Parathyroid adenoma (tissue), 2 donors: ENCODE results near the gene CHN1.

Experiments used
- H2AFZ ChIP-seq: fragments of 300-600 bp; sonication (generic); one replicate; pipeline ENCODE4 v1.7.0; 2017; ENCODE audit warnings: antibody characterized with exemption, mild to moderate bottlenecking
- H3K27ac ChIP-seq: fragments of 300-600 bp; sonication (generic); one replicate; pipeline ENCODE4 v1.7.0; 2017
- H3K27me3 ChIP-seq: fragments of 300-600 bp; sonication (generic); one replicate; pipeline ENCODE4 v1.7.0; 2017; ENCODE audit warnings: low read length; ENCODE audit not compliant: control insufficient read depth, insufficient read depth
- H3K36me3 ChIP-seq: fragments of 300-600 bp; sonication (generic); one replicate; pipeline ENCODE4 v1.7.0; 2017; ENCODE audit warnings: low read length; ENCODE audit not compliant: control insufficient read depth, insufficient read depth
- H3K4me1 ChIP-seq: fragments of 300-600 bp; sonication (generic); one replicate; pipeline ENCODE4 v1.7.0; 2017; ENCODE audit warnings: control low read depth
- H3K4me2 ChIP-seq: fragments of 300-600 bp; sonication (generic); one replicate; pipeline ENCODE4 v1.7.0; 2017; ENCODE audit warnings: low read length
- H3K4me3 ChIP-seq: fragments of 300-600 bp; sonication (generic); one replicate; pipeline ENCODE4 v1.7.0; 2017; ENCODE audit warnings: low read depth, low read length
- H3K79me2 ChIP-seq: fragments of 300-600 bp; sonication (generic); one replicate; pipeline ENCODE4 v1.7.0; 2017; ENCODE audit warnings: control low read depth
- H3K9ac ChIP-seq: fragments of 300-600 bp; sonication (generic); one replicate; pipeline ENCODE4 v1.7.0; 2017; ENCODE audit warnings: mild to moderate bottlenecking
- H3K9me3 ChIP-seq: fragments of 300-600 bp; sonication (generic); one replicate; pipeline ENCODE4 v1.7.0; 2017; ENCODE audit warnings: low read length; ENCODE audit not compliant: control insufficient read depth
- CTCF ChIP-seq: fragments of 300-600 bp; sonication (generic); IDR thresholded peaks from one replicate; pipeline ENCODE4 v1.7.0; 2017; ENCODE audit warnings: antibody characterized with exemption, mild to moderate bottlenecking
- donor health status: primary hyperparathyroidism.

Gene CHN1

GRCh38 chr2:174798801-174799200 is 206.4 kb downstream of the CHN1 start:
- no peaks in the 10 kb centered on the region for H3K27me3 ChIP-seq
- H3K4me2 ChIP-seq, result no peak overlapping the region
- no peaks in the 10 kb centered on the region for H3K36me3 ChIP-seq
- H3K27ac ChIP-seq, result no peak overlapping the region
- TF ChIP-seq CTCF, result no peak
- no peaks in the 10 kb centered on the region for H3K4me1 ChIP-seq
- no peaks in the 10 kb centered on the region for H3K79me2 ChIP-seq
- no peaks in the 10 kb centered on the region for H3K9me3 ChIP-seq
- H2AFZ ChIP-seq, result no peak overlapping the region
- no peak overlapping the region for H3K4me3 ChIP-seq
- no peak overlapping the region for H3K9ac ChIP-seq

- H3K9ac ChIP-seq, result no peak overlapping the region
- no peaks in the 10 kb centered on the region for H3K79me2 ChIP-seq
- H3K27ac ChIP-seq, result no peak overlapping the region
- H3K4me2 ChIP-seq, result no peak overlapping the region
- no peaks in the 10 kb centered on the region for H3K9me3 ChIP-seq
- H2AFZ ChIP-seq, result no peak overlapping the region
- no peak for TF ChIP-seq CTCF
- H3K27me3 ChIP-seq, result no peaks in the 10 kb centered on the region
- H3K4me1 ChIP-seq, result no peaks in the 10 kb centered on the region
- H3K36me3 ChIP-seq, result no peaks in the 10 kb centered on the region
- H3K4me3 ChIP-seq, result no peak overlapping the region
Measured at GRCh38 chr2:174797781-174798276, 207.4 kb downstream of the CHN1 start.

GRCh38 chr2:174796319-174796771 is 208.8 kb downstream of the CHN1 start:
- H3K27ac ChIP-seq, result no peak overlapping the region

GRCh38 chr2:174794851-174795374 is 210.3 kb downstream of the CHN1 start:
- H3K27ac ChIP-seq, result no peak overlapping the region
- no peak overlapping the region for H2AFZ ChIP-seq
- no peak overlapping the region for H3K9ac ChIP-seq
- H3K4me1 ChIP-seq, result no peaks in the 10 kb centered on the region
- H3K4me3 ChIP-seq, result no peak overlapping the region
- no peaks in the 10 kb centered on the region for H3K79me2 ChIP-seq
- no peak overlapping the region for H3K4me2 ChIP-seq
- no peaks in the 10 kb centered on the region for H3K27me3 ChIP-seq
- no peaks in the 10 kb centered on the region for H3K36me3 ChIP-seq
- no peak for TF ChIP-seq CTCF
- no peaks in the 10 kb centered on the region for H3K9me3 ChIP-seq

More at GRCh38 chr2:174796319-174796771, 208.8 kb downstream of the CHN1 start:
- no peaks in the 10 kb centered on the region for H3K27me3 ChIP-seq
- no peaks in the 10 kb centered on the region for H3K9me3 ChIP-seq
- H3K4me2 ChIP-seq, result no peak overlapping the region
- TF ChIP-seq CTCF, result no peak
- H3K9ac ChIP-seq, result no peak overlapping the region
- no peaks in the 10 kb centered on the region for H3K36me3 ChIP-seq
- H3K4me1 ChIP-seq, result no peaks in the 10 kb centered on the region
- no peaks in the 10 kb centered on the region for H3K79me2 ChIP-seq
- no peak overlapping the region for H3K4me3 ChIP-seq
- no peak overlapping the region for H2AFZ ChIP-seq
